ENCODE data around the gene PEX10. TPM values are rescaled to one million over a fixed set of nuclear protein-coding genes. Genes with fewer than 3 reads are reported as not detected.

The PEX10 gene
- total and polyA plus RNA-seq, 5 donors from 2014 or later: 6.3 to 9.7 (median 7.9) TPM

DNA sequence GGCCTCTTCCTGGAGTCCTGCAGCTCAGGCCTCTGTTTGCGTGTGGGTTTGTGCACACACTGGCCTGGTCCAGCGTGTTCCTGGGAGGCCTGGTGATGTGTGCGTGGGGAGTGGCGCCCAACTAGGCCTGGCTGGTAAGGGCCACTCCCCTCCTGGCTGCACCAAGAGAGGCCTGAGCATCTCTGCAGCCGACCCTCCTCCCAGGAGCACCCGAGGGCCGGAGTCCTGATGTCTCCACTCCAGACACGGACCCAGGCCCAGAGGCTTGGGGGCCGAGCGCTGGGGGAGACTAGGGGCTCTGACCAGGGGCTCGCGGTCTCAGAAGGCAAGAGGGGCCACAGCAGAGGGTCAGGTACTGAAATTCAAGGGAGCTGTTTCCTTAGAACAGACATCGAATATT lies 54.3 kb downstream of the PEX10 start:
- H3K36me3 ChIP-seq (ENCODE audit: control insufficient read depth, insufficient read depth, low read length): no peaks in the 10 kb centered on the region
- Mint-ChIP-seq H3K27ac (no peak overlapping the region), H3K4me1 (no peaks in the 10 kb centered on the region), H3K4me3 (no peak overlapping the region), H3K9me3 (peaks cover 0 to 6% (median 1%) of the 10 kb centered on the region in 7 donors), H3K36me3 (no peaks in the 10 kb centered on the region), H3K27me3 (no peaks in the 10 kb centered on the region)
- no peaks in the 10 kb centered on the region for H3K27me3 ChIP-seq (ENCODE audit: control insufficient read depth, insufficient read depth, low read length)
- H3K9me3 ChIP-seq (ENCODE audit: control insufficient read depth in 2 of 2, low read length in 2 of 2): no peaks in the 10 kb centered on the region
- no peaks in the 10 kb centered on the region for H3K4me1 ChIP-seq (ENCODE audit: control insufficient read depth, insufficient read depth, low read length, poor library complexity, severe bottlenecking)
- ATAC-seq (ENCODE audit: low read depth in 2 of 2) (no peak), DNase-seq (no peak)
- H3K27ac ChIP-seq (ENCODE audit: insufficient read depth, low read length, poor library complexity, severe bottlenecking): no peak overlapping the region
- H3K4me3 ChIP-seq (ENCODE audit: low read depth, low read length): no peak overlapping the region

DNA sequence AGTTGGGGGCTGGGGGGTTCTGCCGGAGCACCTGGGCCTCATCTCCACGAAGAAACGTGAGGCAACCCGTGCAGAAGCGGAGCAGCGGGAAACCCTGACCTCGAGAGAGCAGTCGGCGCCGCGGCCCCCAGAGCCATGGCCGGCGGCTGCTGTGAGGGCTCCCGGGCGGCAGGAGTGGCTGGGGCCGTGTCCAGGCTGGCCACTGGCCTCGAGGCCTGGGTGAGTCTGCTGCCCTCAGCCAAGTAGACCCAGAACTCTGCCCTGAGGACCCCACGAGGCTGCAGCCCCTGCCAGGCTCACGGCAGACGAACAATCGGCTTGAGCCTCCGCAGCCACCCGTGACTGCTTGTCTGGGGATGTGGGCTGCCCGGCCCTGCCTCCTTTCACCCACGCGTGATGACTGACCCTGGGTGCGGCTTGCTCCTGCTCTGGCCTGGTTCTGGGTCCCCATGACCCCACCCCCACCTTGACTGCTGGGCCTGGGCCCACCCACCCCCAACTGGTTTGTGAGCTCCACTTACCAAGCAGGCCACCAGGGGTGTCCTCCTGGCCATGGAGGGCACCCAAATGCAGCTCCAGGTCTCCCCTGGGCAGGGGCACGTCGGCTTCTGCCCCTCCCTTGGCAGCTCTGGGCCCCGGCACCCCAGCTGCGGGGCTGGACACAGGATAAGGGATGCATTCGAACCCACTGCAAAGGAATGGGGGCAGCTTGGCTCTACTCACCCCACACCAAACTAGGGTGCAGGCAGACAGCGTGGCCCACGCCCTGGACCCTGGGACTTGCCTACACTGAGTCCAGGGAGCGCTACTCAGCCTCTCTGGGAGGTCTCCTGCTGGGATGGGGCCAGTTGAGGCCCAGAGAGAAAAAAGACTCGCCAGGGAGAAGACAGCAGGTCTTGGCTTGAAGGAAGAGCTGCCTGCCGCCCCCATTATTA lies 55.2 kb downstream of the PEX10 start:
- DNase-seq (no peak), ATAC-seq (ENCODE audit: low read depth in 2 of 2) (peak in 1 of 2 donors; percentile 12)
- H3K27me3 Mint-ChIP-seq: peaks cover 3% of the 10 kb centered on the region

DNA sequence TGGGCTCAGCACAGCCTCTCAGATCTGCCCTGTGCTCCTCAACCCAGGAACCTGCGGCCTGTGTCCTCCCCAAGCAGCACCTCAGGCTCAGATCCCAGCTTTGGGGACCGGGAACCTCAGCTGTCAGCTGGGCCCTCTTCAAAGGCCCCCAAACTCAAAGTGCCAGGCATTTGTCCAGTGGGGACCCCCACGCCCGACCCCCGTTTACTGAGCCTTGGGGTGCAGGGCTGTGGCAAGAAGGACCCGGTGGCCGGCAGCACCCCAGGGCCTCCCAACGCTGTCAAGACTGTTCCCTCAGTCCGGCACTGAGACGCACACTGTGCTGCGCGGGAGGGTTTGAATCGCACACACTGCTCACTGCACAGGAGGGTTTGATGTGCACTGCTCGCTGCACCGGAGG lies 56.0 kb downstream of the PEX10 start:
- Histone ChIP-seq H3K4me3 (ENCODE audit: low read depth, low read length) (no peak overlapping the region), H3K36me3 (ENCODE audit: control insufficient read depth, insufficient read depth, low read length) (no peaks in the 10 kb centered on the region), H3K4me1 (ENCODE audit: control insufficient read depth, insufficient read depth, low read length, poor library complexity, severe bottlenecking) (no peaks in the 10 kb centered on the region), H3K27ac (ENCODE audit: insufficient read depth, low read length, poor library complexity, severe bottlenecking) (no peak overlapping the region), H3K27me3 (ENCODE audit: control insufficient read depth, insufficient read depth, low read length) (no peaks in the 10 kb centered on the region), H3K9me3 (ENCODE audit: control insufficient read depth in 2 of 2, low read length in 2 of 2) (no peaks in the 10 kb centered on the region)
- Mint-ChIP-seq H3K27me3 (peaks cover 5% of the 10 kb centered on the region), H3K36me3 (no peaks in the 10 kb centered on the region), H3K9me3 (peaks cover 0 to 2% (median 0%) of the 10 kb centered on the region in 7 donors), H3K4me3 (no peak overlapping the region), H3K4me1 (no peaks in the 10 kb centered on the region), H3K27ac (no peak overlapping the region)
- ATAC-seq (ENCODE audit: low read depth in 2 of 2): no peak
- DNase-seq: no peak

More for the DNA sequence above, 55.2 kb downstream of the PEX10 start:
- Histone ChIP-seq H3K9me3 (ENCODE audit: control insufficient read depth in 2 of 2, low read length in 2 of 2) (no peaks in the 10 kb centered on the region), H3K36me3 (ENCODE audit: control insufficient read depth, insufficient read depth, low read length) (no peaks in the 10 kb centered on the region), H3K4me3 (ENCODE audit: low read depth, low read length) (no peak overlapping the region), H3K27ac (ENCODE audit: insufficient read depth, low read length, poor library complexity, severe bottlenecking) (no peak overlapping the region), H3K4me1 (ENCODE audit: control insufficient read depth, insufficient read depth, low read length, poor library complexity, severe bottlenecking) (no peaks in the 10 kb centered on the region), H3K27me3 (ENCODE audit: control insufficient read depth, insufficient read depth, low read length) (no peaks in the 10 kb centered on the region)
- peaks cover 0 to 4% (median 0%) of the 10 kb centered on the region in 7 donors for H3K9me3 Mint-ChIP-seq
- H3K36me3 Mint-ChIP-seq: no peaks in the 10 kb centered on the region
- H3K4me3 Mint-ChIP-seq: no peak overlapping the region
- H3K4me1 Mint-ChIP-seq: no peaks in the 10 kb centered on the region
- no peak overlapping the region for H3K27ac Mint-ChIP-seq

DNA sequence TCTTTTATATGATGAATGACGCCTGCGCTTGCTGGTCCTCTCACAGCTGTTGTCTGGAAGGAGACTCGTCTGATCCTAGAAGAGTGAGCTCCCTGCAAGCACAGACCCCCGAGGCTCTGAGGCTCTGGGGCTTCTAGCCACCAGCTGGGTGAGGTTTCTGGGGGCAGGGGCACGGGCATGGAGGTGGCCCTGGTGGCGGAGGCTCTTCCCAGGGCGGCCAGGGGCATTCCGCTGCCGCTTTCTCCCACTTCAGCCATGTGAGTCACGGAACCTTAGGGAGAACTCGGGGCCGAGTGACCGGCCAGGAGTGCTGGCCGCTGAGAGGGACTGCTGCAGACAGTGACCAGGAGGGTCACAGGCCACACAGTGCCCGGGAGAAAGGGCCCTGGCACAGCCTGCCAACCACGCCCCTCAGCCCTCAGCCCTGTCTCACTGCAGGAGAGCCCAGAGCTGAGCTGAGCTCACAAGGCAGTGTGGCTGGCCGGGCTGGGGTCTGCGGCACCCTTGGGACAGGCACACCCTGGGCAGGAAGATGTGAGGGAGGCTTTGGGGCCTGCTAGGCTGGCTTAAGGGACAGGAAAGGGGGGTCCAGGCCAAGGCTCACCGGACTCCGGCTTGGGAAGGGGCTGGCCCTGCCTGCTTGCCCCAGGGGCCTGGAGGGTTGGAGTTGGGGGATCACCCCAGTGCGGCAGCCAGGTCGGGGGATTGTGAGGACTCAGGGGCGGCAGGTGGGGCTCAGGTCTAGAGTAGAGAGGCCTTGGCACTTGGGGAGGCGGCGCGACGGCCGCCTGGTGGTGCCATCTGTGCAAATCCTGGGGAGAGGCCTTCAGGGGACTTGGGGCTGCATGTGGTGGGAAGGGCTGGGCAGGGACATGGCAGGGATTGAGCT lies 56.7 kb downstream of the PEX10 start:
- DNase-seq: no peak
- no peaks in the 10 kb centered on the region for H3K36me3 Mint-ChIP-seq

DNA sequence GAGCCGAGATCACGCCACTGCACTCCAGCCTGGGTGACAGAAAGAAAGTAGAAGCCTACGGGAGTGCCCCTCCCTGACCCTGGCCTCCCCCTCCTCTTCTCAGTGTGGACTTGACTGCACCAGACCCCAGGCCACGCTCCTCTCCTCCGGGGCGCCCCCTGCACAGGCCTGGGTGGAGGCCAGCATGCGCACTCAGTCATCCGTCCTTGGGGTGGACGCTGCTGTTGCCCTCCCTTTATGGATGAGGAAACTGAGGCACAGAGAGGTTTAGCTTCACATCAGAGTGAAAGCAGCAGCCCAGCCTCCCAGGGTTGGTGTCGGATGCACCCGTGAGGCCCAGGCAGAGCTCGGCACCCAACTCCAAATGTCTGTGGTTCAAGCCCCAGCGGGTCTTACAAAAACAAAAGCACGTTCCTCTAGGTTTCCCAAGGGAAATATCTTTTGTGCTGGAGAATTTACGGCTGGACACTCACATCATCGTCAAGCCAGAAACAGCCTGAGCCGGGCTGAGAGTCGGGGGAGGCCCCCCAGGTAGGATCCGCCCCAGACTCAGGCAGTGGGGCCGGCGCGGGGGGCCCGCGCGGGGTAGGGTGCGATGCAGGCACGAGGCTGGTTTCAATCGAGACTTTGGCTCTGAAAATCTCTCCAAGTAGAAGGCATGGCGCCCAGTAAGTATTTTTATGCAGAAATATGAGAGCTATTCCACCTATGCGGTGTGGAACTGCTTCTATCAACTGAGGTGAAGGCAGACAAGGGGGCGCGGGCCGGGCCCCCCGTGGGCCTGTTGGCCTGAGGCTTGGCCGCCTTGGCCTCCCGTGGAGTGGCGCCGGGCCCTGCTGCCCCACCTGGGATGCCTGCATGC lies 57.6 kb downstream of the PEX10 start:
- DNase-seq: no peak
- no peak overlapping the region for H3K4me3 ChIP-seq (ENCODE audit: low read depth, low read length)
- Mint-ChIP-seq H3K9me3 (peaks cover 0 to 2% (median 0%) of the 10 kb centered on the region in 7 donors), H3K27ac (no peak overlapping the region), H3K36me3 (no peaks in the 10 kb centered on the region), H3K4me1 (no peaks in the 10 kb centered on the region), H3K27me3 (peaks cover 5% of the 10 kb centered on the region), H3K4me3 (no peak overlapping the region)
- no peaks in the 10 kb centered on the region for H3K9me3 ChIP-seq (ENCODE audit: control insufficient read depth in 2 of 2, low read length in 2 of 2)
- H3K4me1 ChIP-seq (ENCODE audit: control insufficient read depth, insufficient read depth, low read length, poor library complexity, severe bottlenecking): no peaks in the 10 kb centered on the region
- H3K27me3 ChIP-seq (ENCODE audit: control insufficient read depth, insufficient read depth, low read length): no peaks in the 10 kb centered on the region
- H3K27ac ChIP-seq (ENCODE audit: insufficient read depth, low read length, poor library complexity, severe bottlenecking): no peak overlapping the region
- ATAC-seq (ENCODE audit: low read depth in 2 of 2): no peak
- H3K36me3 ChIP-seq (ENCODE audit: control insufficient read depth, insufficient read depth, low read length): no peaks in the 10 kb centered on the region

More for the DNA sequence above, 56.7 kb downstream of the PEX10 start:
- peaks cover 5% of the 10 kb centered on the region for H3K27me3 Mint-ChIP-seq
- no peaks in the 10 kb centered on the region for H3K4me1 Mint-ChIP-seq
- H3K36me3 ChIP-seq (ENCODE audit: control insufficient read depth, insufficient read depth, low read length): no peaks in the 10 kb centered on the region
- no peak overlapping the region for H3K4me3 Mint-ChIP-seq
- no peaks in the 10 kb centered on the region for H3K9me3 ChIP-seq (ENCODE audit: control insufficient read depth in 2 of 2, low read length in 2 of 2)
- no peak overlapping the region for H3K4me3 ChIP-seq (ENCODE audit: low read depth, low read length)
- no peak overlapping the region for H3K27ac ChIP-seq (ENCODE audit: insufficient read depth, low read length, poor library complexity, severe bottlenecking)
- H3K9me3 Mint-ChIP-seq: peaks cover 0 to 2% (median 0%) of the 10 kb centered on the region in 7 donors
- ATAC-seq (ENCODE audit: low read depth in 2 of 2): no peak
- no peaks in the 10 kb centered on the region for H3K27me3 ChIP-seq (ENCODE audit: control insufficient read depth, insufficient read depth, low read length)
- no peak overlapping the region for H3K27ac Mint-ChIP-seq
- H3K4me1 ChIP-seq (ENCODE audit: control insufficient read depth, insufficient read depth, low read length, poor library complexity, severe bottlenecking): no peaks in the 10 kb centered on the region

Other genes with a start within 250 kb of the PEX10 start
- gene FAAP20, start 217.8 kb downstream of the PEX10 start, total RNA-seq: 40.4 TPM
- 10 to 100 TPM; 40.0 to 66.5 (median 51.5) TPM for gene FAAP20, start 217.8 kb downstream of the PEX10 start, polyA plus RNA-seq
- 218 TPM for gene SKI, start 184.2 kb downstream of the PEX10 start, total RNA-seq
- gene SKI, start 184.2 kb downstream of the PEX10 start, polyA plus RNA-seq: under 1 TPM; 0.25 to 0.57 (median 0.31) TPM
- gene MORN1, start 21.0 kb downstream of the PEX10 start, total RNA-seq: 7.3 TPM
- gene MORN1, start 21.0 kb downstream of the PEX10 start, polyA plus RNA-seq: 1 to 10 TPM; 1.3 to 3.2 (median 2.1) TPM
- 91.3 TPM for gene RER1, start 20.7 kb downstream of the PEX10 start, total RNA-seq
- gene RER1, start 20.7 kb downstream of the PEX10 start, polyA plus RNA-seq: 100 to 1,000 TPM; 156 to 184 (median 173) TPM
- 43.4 TPM for gene PLCH2, start 63.7 kb upstream of the PEX10 start, total RNA-seq
- gene PLCH2, start 63.7 kb upstream of the PEX10 start, polyA plus RNA-seq: 1 to 10 TPM in 3 of 4 donors, under 1 TPM in 1; 0.35 to 2.8 (median 1.1) TPM
- 66.6 TPM for gene PANK4, start 114.0 kb upstream of the PEX10 start, total RNA-seq
- gene PANK4, start 114.0 kb upstream of the PEX10 start, polyA plus RNA-seq: 10 to 100 TPM; 16.8 to 23.7 (median 17.3) TPM
- gene HES5, start 117.7 kb upstream of the PEX10 start, total RNA-seq: not detected
- not detected for gene HES5, start 117.7 kb upstream of the PEX10 start, polyA plus RNA-seq
- gene TNFRSF14, start 143.8 kb upstream of the PEX10 start, total RNA-seq: 235 TPM
- gene TNFRSF14, start 143.8 kb upstream of the PEX10 start, polyA plus RNA-seq: 10 to 100 TPM; 57.3 to 75.8 (median 73.8) TPM
- 24.5 TPM for gene PRXL2B, start 174.2 kb upstream of the PEX10 start, total RNA-seq
- 10 to 100 TPM; 24.7 to 31.1 (median 27.2) TPM for gene PRXL2B, start 174.2 kb upstream of the PEX10 start, polyA plus RNA-seq
- gene MMEL1, start 220.5 kb upstream of the PEX10 start, total RNA-seq: 0.79 TPM
- 10 to 100 TPM; 11.7 to 18.1 (median 15.4) TPM for gene MMEL1, start 220.5 kb upstream of the PEX10 start, polyA plus RNA-seq

Data from CD4-positive, CD25-positive, alpha-beta regulatory T cell (primary cell).